ENCODE measurements around the gene GTF2A2. TPM values are rescaled to one million over a fixed set of nuclear protein-coding genes. Genes with fewer than 3 reads are reported as not detected.
A peak's percentile ranks its signal among the peaks of the same experiment; 100 is the strongest.

Gene GTF2A2
- total RNA-seq, 3 donors from 2014 or later = 20.3 to 40.7 (median 36.1) TPM

DNA sequence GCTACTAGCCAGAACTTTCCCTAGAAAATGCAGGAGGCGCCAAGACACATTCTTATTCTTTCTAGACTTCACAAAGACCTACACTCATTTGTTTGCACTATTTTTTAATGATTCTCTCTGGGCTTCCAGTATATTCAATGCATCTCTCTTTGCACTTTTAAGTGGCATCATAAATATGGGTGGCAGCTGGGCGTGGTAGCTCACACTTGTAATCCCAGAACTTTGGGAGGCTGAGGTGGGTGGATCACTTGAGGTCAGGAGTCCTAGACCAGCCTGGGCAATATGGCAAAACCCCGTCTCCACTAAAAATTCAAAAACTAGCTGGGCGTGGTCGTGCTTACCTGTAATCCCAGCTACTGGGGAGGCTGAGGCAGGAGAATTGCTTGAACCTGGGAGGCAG lies 51.3 kb downstream of the GTF2A2 start:
- intact Hi-C loops (cut with DNase I; ENCODE audit: low total_unique reads) = no loop called here
- Histone ChIP-seq H3K36me3 (no peaks in the 10 kb centered on the region), H3K4me3 (no peak overlapping the region), H3K4me1 (no peaks in the 10 kb centered on the region), H3K27ac (no peak overlapping the region), H3K9me3 (peaks cover 0 to 6% of the 10 kb centered on the region in 2 donors), H3K27me3 (no peaks in the 10 kb centered on the region)
- no peak for DNase-seq (ENCODE audit: low spot score in 2 of 2)
- TF ChIP-seq POLR2AphosphoS5 (IDR thresholded peaks at IDR 0.05) = no peak
- TF ChIP-seq POLR2A (IDR thresholded peaks at IDR 0.05) = no peak
- TF ChIP-seq, protein P1, sequence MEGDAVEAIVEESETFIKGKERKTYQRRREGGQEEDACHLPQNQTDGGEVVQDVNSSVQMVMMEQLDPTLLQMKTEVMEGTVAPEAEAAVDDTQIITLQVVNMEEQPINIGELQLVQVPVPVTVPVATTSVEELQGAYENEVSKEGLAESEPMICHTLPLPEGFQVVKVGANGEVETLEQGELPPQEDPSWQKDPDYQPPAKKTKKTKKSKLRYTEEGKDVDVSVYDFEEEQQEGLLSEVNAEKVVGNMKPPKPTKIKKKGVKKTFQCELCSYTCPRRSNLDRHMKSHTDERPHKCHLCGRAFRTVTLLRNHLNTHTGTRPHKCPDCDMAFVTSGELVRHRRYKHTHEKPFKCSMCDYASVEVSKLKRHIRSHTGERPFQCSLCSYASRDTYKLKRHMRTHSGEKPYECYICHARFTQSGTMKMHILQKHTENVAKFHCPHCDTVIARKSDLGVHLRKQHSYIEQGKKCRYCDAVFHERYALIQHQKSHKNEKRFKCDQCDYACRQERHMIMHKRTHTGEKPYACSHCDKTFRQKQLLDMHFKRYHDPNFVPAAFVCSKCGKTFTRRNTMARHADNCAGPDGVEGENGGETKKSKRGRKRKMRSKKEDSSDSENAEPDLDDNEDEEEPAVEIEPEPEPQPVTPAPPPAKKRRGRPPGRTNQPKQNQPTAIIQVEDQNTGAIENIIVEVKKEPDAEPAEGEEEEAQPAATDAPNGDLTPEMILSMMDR (IDR thresholded peaks at IDR 0.05) = no peak

DNA sequence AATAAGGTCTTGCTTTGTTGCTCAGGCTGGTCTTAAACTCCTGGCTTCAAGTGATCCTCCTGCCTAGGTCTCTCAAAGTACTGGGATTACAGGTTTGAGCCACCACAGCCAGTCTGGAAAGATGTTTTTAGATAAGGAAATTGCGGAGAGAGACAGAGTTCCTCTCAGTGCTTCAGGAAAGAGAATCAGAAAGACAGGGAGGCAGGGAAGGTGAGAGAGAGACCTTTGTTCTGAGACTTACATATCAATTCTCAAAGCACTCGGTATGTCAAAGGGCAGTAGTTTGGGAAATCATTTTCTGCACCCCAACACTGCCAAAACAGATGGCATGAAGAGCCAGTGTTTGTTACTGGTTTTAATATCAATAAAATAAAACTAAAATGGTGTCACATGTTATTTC lies 58.9 kb downstream of the GTF2A2 start:
- Histone ChIP-seq H3K4me3 (no peak overlapping the region), H3K27ac (no peak overlapping the region), H3K27me3 (no peaks in the 10 kb centered on the region), H3K36me3 (no peaks in the 10 kb centered on the region), H3K4me1 (no peaks in the 10 kb centered on the region), H3K9me3 (peaks cover 0 to 8% of the 10 kb centered on the region in 2 donors)
- no peak for DNase-seq (ENCODE audit: low spot score in 2 of 2)
- TF ChIP-seq, protein P1 (IDR thresholded peaks at IDR 0.05) = no peak
- TF ChIP-seq POLR2AphosphoS5 (IDR thresholded peaks at IDR 0.05) (no peak), POLR2A (IDR thresholded peaks at IDR 0.05) (no peak)
- intact Hi-C loops (cut with DNase I; ENCODE audit: low total_unique reads) = no loop called here

DNA sequence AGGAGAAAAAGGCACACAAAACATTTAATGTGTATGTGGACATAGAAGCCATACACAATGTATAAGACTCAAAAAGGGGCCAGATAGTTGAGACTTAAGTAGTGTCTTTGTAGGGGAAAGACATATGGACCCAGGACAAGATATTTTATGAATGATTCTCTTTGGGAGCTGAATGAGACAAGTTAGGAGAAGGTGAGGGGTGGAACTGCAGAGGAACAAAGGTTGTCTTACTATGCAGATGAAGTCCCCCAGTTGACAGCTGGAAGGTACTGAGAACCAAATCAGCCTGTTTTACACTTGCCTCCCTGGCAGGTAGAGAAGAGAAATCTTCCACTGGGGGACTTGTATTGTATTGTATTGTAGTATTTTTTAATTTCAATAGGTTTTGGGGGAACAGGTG lies 60.7 kb downstream of the GTF2A2 start:
- Histone ChIP-seq H3K4me3 (no peak overlapping the region), H3K36me3 (no peaks in the 10 kb centered on the region), H3K9me3 (peaks cover 0 to 8% of the 10 kb centered on the region in 2 donors), H3K27ac (peak overlapping the region in 1 of 2 donors; percentile 78), H3K4me1 (no peaks in the 10 kb centered on the region), H3K27me3 (no peaks in the 10 kb centered on the region)
- intact Hi-C loops (cut with DNase I; ENCODE audit: low total_unique reads) = no loop called here
- no peak for DNase-seq (ENCODE audit: low spot score in 2 of 2)
- TF ChIP-seq POLR2A (IDR thresholded peaks at IDR 0.05) = no peak
- no peak for TF ChIP-seq POLR2AphosphoS5 (IDR thresholded peaks at IDR 0.05)
- TF ChIP-seq, protein P1 (IDR thresholded peaks at IDR 0.05) = no peak

DNA sequence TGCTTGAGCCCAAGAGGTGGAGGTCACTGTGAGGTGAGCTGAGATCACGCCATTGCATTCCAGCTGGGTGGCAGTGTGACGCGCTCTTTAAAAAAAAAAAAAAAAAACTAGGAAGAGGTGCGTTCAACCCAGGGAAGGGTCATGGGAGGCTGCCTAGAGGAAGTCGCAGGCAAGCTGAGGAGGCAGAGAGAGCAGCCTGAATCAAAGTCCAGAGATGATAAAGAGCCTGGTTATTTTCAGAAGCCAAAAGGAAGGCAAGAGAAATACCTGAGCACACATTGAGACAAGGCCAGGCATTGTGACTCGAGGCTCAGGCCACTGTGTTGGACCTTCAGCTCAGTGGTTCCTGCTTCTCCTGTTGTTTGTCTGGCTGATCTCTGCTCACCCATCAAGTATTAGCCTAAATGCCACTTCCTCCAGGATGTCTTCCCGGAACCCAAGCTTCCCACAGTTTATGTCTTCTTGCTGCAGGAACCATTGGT lies 61.8 kb downstream of the GTF2A2 start:
- H3K27ac ChIP-seq = peak overlapping the region; percentile 78
- no peaks in the 10 kb centered on the region for H3K9me3 ChIP-seq
- H3K4me3 ChIP-seq = no peak overlapping the region
- intact Hi-C loops (cut with DNase I; ENCODE audit: low total_unique reads) = no loop called here
- DNase-seq (ENCODE audit: low spot score in 2 of 2) = no peak
- H3K27me3 ChIP-seq = no peaks in the 10 kb centered on the region
- H3K36me3 ChIP-seq = no peaks in the 10 kb centered on the region
- TF ChIP-seq, protein P1 (IDR thresholded peaks at IDR 0.05) = no peak
- TF ChIP-seq POLR2AphosphoS5 (IDR thresholded peaks at IDR 0.05) = no peak
- TF ChIP-seq POLR2A (IDR thresholded peaks at IDR 0.05) = no peak
- no peaks in the 10 kb centered on the region for H3K4me1 ChIP-seq

DNA sequence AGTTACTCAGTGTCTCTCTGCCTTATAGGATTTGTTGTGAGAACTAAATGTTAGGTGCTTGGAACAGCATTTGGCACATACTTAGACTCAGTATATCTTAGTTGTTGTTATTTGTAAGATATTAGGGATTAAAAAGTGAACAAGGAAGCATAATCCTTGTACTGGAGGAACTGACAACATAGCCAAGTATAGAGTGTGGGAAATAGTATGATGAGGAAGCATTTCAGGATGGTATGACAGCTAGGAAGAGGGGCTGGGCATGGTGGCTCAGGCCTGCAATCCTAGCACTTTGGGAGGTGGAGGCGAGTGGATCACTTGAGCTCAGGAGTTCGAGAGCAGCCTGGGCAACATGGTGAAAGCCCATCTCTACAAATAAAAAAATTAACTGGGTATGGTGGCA lies 62.3 kb downstream of the GTF2A2 start:
- TF ChIP-seq, protein P1 (IDR thresholded peaks at IDR 0.05) = no peak
- TF ChIP-seq POLR2A (IDR thresholded peaks at IDR 0.05) (no peak), POLR2AphosphoS5 (IDR thresholded peaks at IDR 0.05) (no peak)
- Histone ChIP-seq H3K27ac (peak overlapping the region; percentile 78), H3K36me3 (no peaks in the 10 kb centered on the region), H3K27me3 (no peaks in the 10 kb centered on the region), H3K9me3 (no peaks in the 10 kb centered on the region), H3K4me3 (no peak overlapping the region), H3K4me1 (no peaks in the 10 kb centered on the region)
- no peak for DNase-seq (ENCODE audit: low spot score in 2 of 2)
- intact Hi-C loops (cut with DNase I; ENCODE audit: low total_unique reads) = no loop called here
